Activated CD4-positive, alpha-beta T cell treated with anti-CD3 and anti-CD28 coated beads, Interleukin-2, amount 50 U/mL, for 4 hours (primary cell): Measurements from ENCODE around the gene ECT2L.

ENCODE experiments used
- DNase-seq, 2 experiments: peaks; one replicate each; pipeline ENCODE4 v3.0.0-alpha.2; 2020

ECT2L gene

DNA sequence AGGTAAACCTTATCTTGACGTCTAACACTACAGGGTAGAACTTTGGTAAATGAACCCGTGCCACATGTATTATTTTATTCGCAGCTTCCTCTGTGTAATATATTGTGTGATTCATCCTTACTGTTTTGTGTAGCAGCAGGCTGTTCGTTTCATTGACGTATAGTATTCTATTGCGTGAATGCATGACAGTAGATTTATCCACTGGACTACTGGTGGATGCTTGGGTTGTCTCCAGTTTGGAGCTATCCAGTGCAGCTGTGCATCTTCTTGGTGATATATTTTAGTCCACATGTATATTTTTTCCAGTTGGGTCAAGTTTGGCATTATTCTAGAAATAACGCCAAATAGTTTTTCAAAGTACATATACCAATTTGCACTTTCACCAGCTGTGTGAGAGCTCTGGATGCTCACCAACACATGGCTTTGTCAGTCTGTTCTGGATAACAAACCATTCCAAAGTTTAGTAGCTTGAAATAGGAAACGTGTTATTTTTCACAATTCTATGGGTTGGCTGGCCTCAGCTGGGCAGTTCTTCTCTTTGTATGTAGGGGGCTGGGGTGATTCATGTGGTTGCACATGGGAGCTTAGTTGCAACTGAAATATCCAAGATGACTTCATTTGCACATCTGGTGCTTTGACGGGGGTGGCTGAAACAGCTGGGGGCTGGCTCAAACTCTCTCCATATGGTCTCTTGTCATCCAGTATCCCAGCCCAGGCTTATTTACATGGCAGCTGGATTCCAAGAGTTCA lies 9.3 kb downstream of the ECT2L start:
- no peak for DNase-seq

DNA sequence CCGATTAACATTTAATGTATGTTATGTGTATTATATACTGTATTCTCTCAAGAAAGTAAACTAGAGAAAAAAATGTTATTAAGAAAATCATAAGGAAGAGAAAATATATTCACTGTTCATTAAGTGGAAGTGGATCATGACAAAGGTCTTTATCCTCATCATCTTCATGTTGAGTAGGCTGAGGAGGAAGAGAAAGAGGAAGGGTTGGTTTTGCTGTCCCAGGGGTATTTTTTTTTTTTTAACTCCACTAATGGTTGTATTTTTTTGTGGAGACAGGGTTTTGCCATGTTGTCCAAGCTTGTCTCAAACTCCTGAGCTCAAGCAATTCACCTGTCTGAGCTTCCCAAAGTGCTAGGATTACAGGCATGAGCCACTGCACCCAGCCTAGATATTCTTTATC lies 11.0 kb downstream of the ECT2L start:
- DNase-seq, result no peak

DNA sequence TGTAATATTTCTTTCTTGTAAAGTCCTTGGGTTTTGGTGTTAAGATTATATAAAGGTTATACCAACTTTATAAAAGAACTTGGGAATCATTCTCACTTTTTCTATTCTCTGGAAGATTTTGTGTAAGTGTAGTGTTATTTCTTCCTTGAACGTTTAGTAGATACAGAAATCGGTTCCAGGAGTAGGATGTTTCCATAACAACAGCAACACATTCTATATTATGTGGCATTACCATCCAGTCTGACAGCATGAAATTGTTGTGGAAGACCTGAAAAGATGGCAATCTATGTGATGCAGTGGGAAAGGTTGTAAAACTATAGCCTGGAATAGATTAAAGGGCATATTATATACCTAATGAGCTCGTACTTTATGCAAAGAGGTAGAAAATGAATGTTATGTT lies 13.8 kb downstream of the ECT2L start:
- DNase-seq, result no peak

- no peak for DNase-seq
Measured at GRCh38 chr6:138811866-138812265, 16.0 kb downstream of the ECT2L start.

DNA sequence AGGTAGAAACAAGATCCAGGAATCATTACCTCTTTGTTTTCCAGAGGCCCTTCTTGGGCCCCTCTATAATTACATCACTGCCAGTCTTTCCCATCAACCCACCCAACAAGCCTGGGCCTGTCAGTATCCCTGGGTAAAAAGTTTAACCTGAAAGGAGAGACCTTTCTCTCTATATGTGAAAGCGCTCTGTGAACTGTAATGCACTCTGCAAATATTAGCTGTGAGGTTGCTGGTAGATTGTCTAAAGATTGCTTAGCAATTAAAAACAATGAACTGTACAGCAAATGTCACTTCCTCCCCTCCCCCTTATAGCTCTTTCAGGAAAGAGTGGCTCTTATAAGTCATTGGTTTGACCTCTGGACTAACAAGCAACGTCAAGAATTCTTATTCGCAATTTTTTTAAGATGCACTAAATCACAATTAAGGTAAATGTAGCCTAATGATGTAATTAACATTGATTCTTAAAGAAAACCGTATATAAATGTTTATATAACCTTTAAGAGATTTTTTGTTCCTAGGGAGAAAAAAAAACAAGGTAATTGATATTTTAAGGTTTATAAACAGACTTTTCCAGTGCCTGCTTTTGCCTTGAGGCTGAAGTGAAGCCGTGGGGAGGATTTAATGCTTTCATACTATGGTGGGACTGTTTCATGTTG lies 18.4 kb downstream of the ECT2L start:
- DNase-seq, result no peak

GRCh38 chr6:138815221-138815620 lies 19.3 kb downstream of the ECT2L start:
- DNase-seq, result no peak

DNA sequence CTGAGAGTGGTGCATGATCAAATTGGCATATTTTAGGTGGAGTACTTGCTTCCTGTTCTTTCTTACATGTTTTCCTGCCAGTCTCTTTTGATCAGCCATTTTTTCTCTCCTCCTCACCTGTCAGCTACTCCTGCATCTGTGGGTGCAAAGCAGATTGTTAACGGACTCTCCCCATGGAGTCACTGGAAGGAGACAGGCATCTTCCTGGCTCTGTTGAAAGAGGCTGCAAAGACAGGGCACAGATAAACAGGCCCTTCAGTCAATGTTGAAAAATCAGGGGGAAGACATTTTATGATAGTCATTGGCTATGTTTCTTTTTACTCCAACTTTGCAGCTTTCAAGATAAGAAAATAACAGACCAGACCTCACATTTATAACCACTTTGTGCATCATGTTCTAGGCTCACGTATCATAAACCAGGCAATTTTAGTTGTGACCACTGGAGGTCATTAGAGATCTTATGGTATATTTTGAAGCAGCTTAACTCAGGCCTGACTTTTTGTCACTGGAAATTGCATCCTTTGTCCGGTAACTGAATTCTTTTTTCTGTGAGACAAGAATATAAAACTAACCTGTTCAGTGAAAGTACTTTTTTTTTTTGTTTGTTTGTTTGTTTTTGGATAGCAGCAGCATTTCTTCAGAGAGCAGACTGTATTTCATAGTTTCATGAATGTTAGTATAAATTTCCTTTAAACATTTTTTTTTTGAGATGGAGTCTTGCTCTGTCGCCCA lies 20.1 kb downstream of the ECT2L start:
- DNase-seq, result no peak

DNA sequence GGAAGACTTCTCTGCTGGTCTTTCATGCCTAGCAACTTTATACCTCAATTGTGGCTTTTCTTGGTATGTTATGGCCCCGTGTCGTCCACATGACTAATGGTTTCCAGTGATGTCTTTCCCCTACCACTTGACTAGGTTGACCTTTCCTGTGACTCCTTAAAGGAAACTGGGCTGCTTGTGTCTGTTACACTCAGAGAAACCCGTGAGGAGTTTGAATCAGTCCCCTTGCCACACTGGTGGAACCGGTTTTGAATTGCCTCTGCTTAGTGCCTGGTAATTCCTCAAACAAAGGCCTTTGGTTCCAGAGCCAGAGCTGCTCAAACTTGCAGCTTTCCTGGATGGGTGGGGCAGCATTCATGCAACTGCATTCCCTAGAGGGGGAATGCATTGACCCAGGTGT lies 21.9 kb downstream of the ECT2L start:
- no peak for DNase-seq

GRCh38 chr6:138818496-138819194 lies 22.8 kb downstream of the ECT2L start:
- no peak for DNase-seq

DNA sequence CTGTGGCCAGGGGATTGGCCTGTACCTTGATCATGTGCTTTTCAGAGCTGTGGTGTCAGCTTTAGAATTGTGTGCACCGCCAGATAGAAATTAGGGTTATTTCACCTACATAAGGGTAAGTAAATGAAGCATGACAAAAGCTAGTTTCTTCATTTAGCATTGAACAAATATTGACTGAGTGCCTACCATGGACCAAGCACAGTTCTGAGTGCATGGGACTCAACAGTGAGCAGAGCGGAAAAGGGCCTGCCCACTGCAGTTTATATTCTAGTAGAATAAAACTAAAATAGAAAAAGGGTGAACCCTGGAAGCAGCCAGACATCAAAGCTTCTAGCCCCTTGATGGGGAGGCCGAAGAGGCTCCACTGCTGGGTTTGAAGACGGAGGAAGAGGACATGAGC lies 25.6 kb downstream of the ECT2L start:
- no peak for DNase-seq

GRCh38 chr6:138824482-138825144 lies 28.7 kb downstream of the ECT2L start:
- DNase-seq, result no peak

- no peak for DNase-seq
Measured at GRCh38 chr6:138830248-138830647, 34.4 kb downstream of the ECT2L start.

GRCh38 chr6:138832182-138832581 lies 36.3 kb downstream of the ECT2L start:
- DNase-seq, result no peak

- no peak for DNase-seq
Measured at GRCh38 chr6:138833816-138834539, 38.1 kb downstream of the ECT2L start.

DNA sequence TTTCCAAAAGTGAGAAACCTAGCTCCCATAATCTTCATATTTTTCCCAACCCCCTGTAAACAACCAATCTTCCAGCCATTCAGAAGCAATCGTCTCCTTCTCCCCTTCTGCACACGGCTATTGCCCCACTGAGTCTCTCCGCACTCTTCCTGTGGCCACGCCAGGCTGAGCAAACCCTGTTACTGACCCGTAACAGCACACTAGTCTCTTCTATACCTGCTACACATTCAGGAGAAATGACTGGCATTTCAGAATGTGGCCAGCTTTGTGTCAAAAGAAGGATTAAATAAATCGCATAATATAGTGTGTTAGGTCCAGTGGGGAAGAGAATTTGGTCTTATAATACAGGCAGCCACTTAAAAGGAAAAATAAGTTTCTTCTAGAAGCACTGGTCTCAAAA lies 41.4 kb downstream of the ECT2L start:
- DNase-seq, result no peak

- DNase-seq, result no peak
Measured at GRCh38 chr6:138844192-138844591, 48.3 kb downstream of the ECT2L start.

DNA sequence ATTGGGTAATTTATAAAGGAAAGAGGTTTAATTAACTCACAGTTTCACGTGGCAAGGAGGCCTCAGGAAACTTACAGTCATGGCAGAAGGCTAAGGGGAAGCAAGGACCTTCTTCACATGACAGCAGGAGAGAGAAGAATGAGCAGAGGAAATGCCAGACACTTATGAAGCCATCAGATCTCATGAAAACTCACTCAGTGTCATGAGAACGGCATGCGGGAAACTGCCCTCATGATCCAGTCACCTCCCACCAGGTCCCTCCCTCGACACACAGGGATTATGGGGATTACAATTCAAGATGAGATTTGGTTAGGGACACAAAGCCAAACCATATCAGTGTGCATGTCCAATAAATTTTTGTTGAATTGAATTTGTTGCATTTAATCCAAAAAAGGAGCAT lies 52.0 kb downstream of the ECT2L start:
- no peak for DNase-seq

DNA sequence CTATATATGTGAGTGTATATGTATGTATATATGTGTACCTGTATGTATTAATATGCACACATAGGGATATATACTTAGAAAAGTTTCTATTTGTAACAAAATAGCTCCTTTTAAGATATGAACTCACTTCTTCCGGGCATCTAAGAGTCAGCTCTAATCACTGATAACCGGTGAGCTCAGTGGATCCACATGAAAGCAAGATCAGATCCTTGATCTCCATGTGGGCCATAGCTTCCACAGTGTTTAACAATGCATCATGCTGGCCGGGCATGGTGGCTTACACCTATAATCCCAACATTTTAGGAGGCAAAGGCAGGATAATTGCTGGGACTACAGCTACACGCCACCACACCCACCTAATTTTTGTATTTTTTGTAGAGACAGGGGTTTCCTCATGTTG lies 52.6 kb downstream of the ECT2L start:
- no peak for DNase-seq

- DNase-seq, result no peak
Measured at GRCh38 chr6:138849791-138850190, 53.9 kb downstream of the ECT2L start.

GRCh38 chr6:138856654-138857053 lies 60.8 kb downstream of the ECT2L start:
- no peak for DNase-seq

- no peak for DNase-seq
Measured at GRCh38 chr6:138857775-138858174, 61.9 kb downstream of the ECT2L start.

DNA sequence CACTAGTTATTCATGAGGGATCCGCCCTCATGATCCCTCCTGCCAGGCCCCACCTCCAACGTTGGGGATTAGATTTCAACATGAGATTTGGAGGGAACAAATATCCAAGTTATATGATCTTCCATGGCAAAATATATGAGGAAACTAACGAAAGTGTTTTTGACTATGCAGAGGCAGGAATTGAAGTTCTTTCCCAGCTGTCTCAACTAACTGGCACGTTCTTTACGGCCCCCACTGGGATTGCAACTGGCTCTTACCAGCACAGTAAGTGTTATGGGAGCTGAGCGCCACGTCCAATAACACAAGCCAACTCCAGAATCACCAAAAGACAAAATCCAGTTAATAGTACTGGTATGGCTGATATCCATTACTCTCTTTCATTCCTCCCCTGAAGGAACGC lies 66.6 kb downstream of the ECT2L start:
- DNase-seq, result no peak
